Subcutaneous preadipocyte (primary cell): Measurements from ENCODE around the gene AGTRAP. TPM values are rescaled to one million over a fixed set of nuclear protein-coding genes. Genes with fewer than 3 reads are reported as not detected.

Experiments
- total RNA-seq: library from RNA; depleted of rRNA; stranded (reverse); fragments of >200 nt; gene quantifications from 2 replicates; pipeline ENCODE4 v1.2.3, GENCODE V29; 2012

Gene AGTRAP
- total RNA-seq, result 34.2 and 45.6 TPM in 2 replicates

GRCh38 chr1:11735854-11736745 is at the start of gene AGTRAP:
TSS of gene AGTRAP (plus strand) at chr1:11736136. CDS start at chr1:11736209, 73 bp downstream.

GRCh38 chr1:11691302-11691914 is 44.5 kb upstream of the AGTRAP start, which contains the start of gene DRAXIN:
TSS of gene DRAXIN (plus strand) at chr1:11691710. CDS start at chr1:11706259, 14,549 bp downstream.

GRCh38 chr1:11761988-11762406 is 26.1 kb downstream of the AGTRAP start, which contains the start of gene C1orf167:
TSS of gene C1orf167 (plus strand) at chr1:11762193. CDS start at chr1:11764401, 2,208 bp downstream.

Other genes starting within 250 kb of the AGTRAP start
- gene FBXO2, start 81.7 kb upstream of the AGTRAP start, total RNA-seq, result under 0.01 TPM in 1 of 2 replicates, not detected in the other
- 8.0 and 8.1 TPM in 2 replicates for gene FBXO44, start 81.3 kb upstream of the AGTRAP start, total RNA-seq
- gene FBXO6, start 71.9 kb upstream of the AGTRAP start, total RNA-seq, result 2.2 and 2.9 TPM in 2 replicates
- gene MAD2L2, start 55.0 kb upstream of the AGTRAP start, total RNA-seq, result 36.6 and 41.2 TPM in 2 replicates
- under 0.01 TPM in 2 replicates for gene DRAXIN, start 44.4 kb upstream of the AGTRAP start, total RNA-seq
- not detected in 2 replicates for gene C1orf167, start 26.1 kb downstream of the AGTRAP start, total RNA-seq
- 26.6 and 32.0 TPM in 2 replicates for gene MTHFR, start 69.8 kb downstream of the AGTRAP start, total RNA-seq
- gene CLCN6, start 70.1 kb downstream of the AGTRAP start, total RNA-seq, result 15.1 and 23.7 TPM in 2 replicates
- not detected in 2 replicates for gene NPPA, start 111.6 kb downstream of the AGTRAP start, total RNA-seq
- gene NPPB, start 122.8 kb downstream of the AGTRAP start, total RNA-seq, result not detected in 2 replicates
- gene KIAA2013, start 190.3 kb downstream of the AGTRAP start, total RNA-seq, result 49.6 and 58.6 TPM in 2 replicates
- 221 and 251 TPM in 2 replicates for gene PLOD1, start 198.6 kb downstream of the AGTRAP start, total RNA-seq
- gene MFN2, start 244.3 kb downstream of the AGTRAP start, total RNA-seq, result 47.4 and 61.6 TPM in 2 replicates